Adrenal gland (tissue), 12 donors: ENCODE results near the gene RASGEF1C. TPM values are rescaled to one million over a fixed set of nuclear protein-coding genes. Genes with fewer than 3 reads are reported as not detected.
A peak's percentile ranks its signal among the peaks of the same experiment; 100 is the strongest.

Source experiments
- DNase-seq, 7 donors: peaks; one replicate each; pipeline ENCODE4 v3.0.0-alpha.2; 2019 to 2020
- H3K27ac ChIP-seq, 5 donors: fragments of 200-600 bp; sonication (generic) in 4 of 5; 1 replicate in 3 of 5; 2 replicates in 2 of 5; pipeline versions ENCODE4 v1.5.1 to v1.8.0; 2016 to 2020; ENCODE audit warnings: mild to moderate bottlenecking in 1 of 5
- H3K27me3 ChIP-seq: fragments of 200-600 bp; 2 replicates; pipeline ENCODE4 v1.8.0; 2021
- H3K36me3 ChIP-seq, 2 donors: fragments of 200-600 bp; replicated peaks in 1 of 2; 1 replicate in 1 of 2; 2 replicates in 1 of 2; pipeline versions ENCODE4 v1.5.1 to v1.8.0; 2018 to 2022
- H3K4me1 ChIP-seq, 2 donors: fragments of 200-600 bp; replicated peaks in 1 of 2; 1 replicate in 1 of 2; 2 replicates in 1 of 2; pipeline versions ENCODE4 v1.5.1 to v1.8.0; 2018 to 2021
- H3K4me3 ChIP-seq, 4 donors: fragments of 200-600 bp; sonication (generic) in 3 of 4; one replicate each; pipeline ENCODE4 v1.5.1; 2016 to 2018
- H3K9me3 ChIP-seq, 3 donors: fragments of 200-600 bp; sonication (generic) in 1 of 3; replicated peaks in 1 of 3; 1 replicate in 2 of 3; 2 replicates in 1 of 3; pipeline versions ENCODE4 v1.5.1 to v1.8.0; 2016 to 2021
- CTCF ChIP-seq, 6 experiments: fragments of 450-650 bp in 4 of 6; fragments of 200-600 bp in 2 of 6; sonication (generic) in 1 of 6; IDR thresholded peaks; 1 replicate in 5 of 6; 2 replicates in 1 of 6; pipeline versions ENCODE4 v1.5.1 to v1.8.0; 2016 to 2021; ENCODE audit warnings: antibody characterized with exemption in 6 of 6, mild to moderate bottlenecking in 2 of 6, moderate library complexity in 1 of 6
- POLR2A ChIP-seq, 2 donors: fragments of 450-650 bp; IDR thresholded peaks; one replicate each; pipeline ENCODE4 v1.6.1; 2017; ENCODE audit warnings: antibody characterized with exemption in 2 of 2, mild to moderate bottlenecking in 2 of 2, moderate library complexity in 1 of 2
- WGBS, 4 donors: extraction: QIAGEN DNeasy Blood & Tissue Kit in 2 of 4; methylation state at CpG; one replicate each; pipeline versions ENCODE4 v1.1.5 to v1.1.7; 2013 to 2017; 5-methylcytosine and 5-hydroxymethylcytosine counted together
- intact Hi-C, 2 donors: fragments of 100-400 bp; cut with DNase I; formaldehyde crosslinking; loops; one replicate each; pipeline versions ENCODE4 v1.14.1 to v1.15.0; 2022 to 2023
- polyA plus RNA-seq, 3 donors: library from polyadenylated mRNA; stranded (reverse); fragments of 200-250 nt in 2 of 3; fragments of 350-450 nt in 1 of 3; fragmentation: Illumina TruSeq in 1 of 3; extraction: RNeasy Lipid Tissue Mini Kit (QIAGEN cat#74804) in 1 of 3; gene quantifications; one replicate each; pipeline ENCODE4 v1.2.3, GENCODE V29; 2013 to 2014
- total RNA-seq, 9 donors: library from RNA; depleted of rRNA in 4 of 9; stranded (reverse); fragments of >200 nt in 4 of 9; fragments of 120-200 nt in 1 of 9; fragmentation: NEBNext Ultra II Directional in 1 of 9; extraction: Animal tissue kit (Norgen Biotek cat#: 25700) in 1 of 9; gene quantifications; one replicate each; pipeline versions ENCODE4 v1.1.0 to v1.2.4, GENCODE V29; 2013 to 2023
- donor health status: healthy with polysubstance abuse.
- donor health status: Bipolar disorder and iron deficiency.
- donor health status: DM: yes; HTN: yes; CAD: no.
- donor health status: DM: no; HTN: no; CAD: no.
- donor health status: DM: no; HTN: no; CAD: no.
- donor health status: DM: yes; HTN: yes; CAD: no.

The RASGEF1C gene
- total and polyA plus RNA-seq, 12 donors = 0.15 to 1.9 (median 0.74) TPM; not detected in 6

- H3K27me3 ChIP-seq = peaks cover 10% of the 10 kb centered on the region
- H3K4me1 ChIP-seq = no peaks in the 10 kb centered on the region
- TF ChIP-seq CTCF (IDR thresholded peaks at IDR 0.05) (no peak), POLR2A (IDR thresholded peaks at IDR 0.05) (no peak)
- H3K36me3 ChIP-seq = no peaks in the 10 kb centered on the region
- intact Hi-C loops = loop anchor here in 1 of 2 donors (10.0 kb wide), 1 partner anchor 176 kb away; no protein-coding TSS in a partner anchor
- 58 to 66% (median 59%) methylated on average over 8 to 11 of the region's 11 CpGs for WGBS, 4 donors
- no peak overlapping the region for H3K27ac ChIP-seq
- no peak overlapping the region for H3K4me3 ChIP-seq
- H3K9me3 ChIP-seq = no peaks in the 10 kb centered on the region
- DNase-seq = peak in 1 of 7 donors; percentile 28
These were observed 69.9 kb downstream of the RASGEF1C start for GRCh38 chr5:180138976-180139730.

GRCh38 chr5:180138214-180138975 lies 70.6 kb downstream of the RASGEF1C start:
- DNase-seq = peak in 2 of 7 donors; percentile 15
- no peak overlapping the region for H3K27ac ChIP-seq
- TF ChIP-seq CTCF (IDR thresholded peaks at IDR 0.05) = no peak
- no peak for TF ChIP-seq POLR2A (IDR thresholded peaks at IDR 0.05)

GRCh38 chr5:180137401-180138213 lies 71.4 kb downstream of the RASGEF1C start:
- peak in 2 of 7 donors; percentile 10 to 14 for DNase-seq
- Histone ChIP-seq H3K9me3 (no peaks in the 10 kb centered on the region), H3K27ac (no peak overlapping the region), H3K27me3 (peaks cover 10% of the 10 kb centered on the region), H3K4me1 (no peaks in the 10 kb centered on the region), H3K36me3 (no peaks in the 10 kb centered on the region), H3K4me3 (no peak overlapping the region)
- WGBS, 4 donors = 84 to 94% (median 87%) methylated on average over 6 to 24 of the region's 24 CpGs
- intact Hi-C loops = loop anchor here in 1 of 2 donors (10.0 kb wide), 1 partner anchor 177 kb away; no protein-coding TSS in a partner anchor
- TF ChIP-seq POLR2A (IDR thresholded peaks at IDR 0.05) (no peak), CTCF (IDR thresholded peaks at IDR 0.05) (no peak)

More at GRCh38 chr5:180138214-180138975, 70.6 kb downstream of the RASGEF1C start:
- 63 to 79% (median 72%) methylated on average over 9 to 12 of the region's 12 CpGs for WGBS, 4 donors
- Histone ChIP-seq H3K4me3 (no peak overlapping the region), H3K9me3 (no peaks in the 10 kb centered on the region), H3K4me1 (no peaks in the 10 kb centered on the region), H3K36me3 (no peaks in the 10 kb centered on the region), H3K27me3 (peaks cover 10% of the 10 kb centered on the region)
- intact Hi-C loops = loop anchor here in 1 of 2 donors (10.0 kb wide), 1 partner anchor 176 kb away; no protein-coding TSS in a partner anchor
